Measurements from ENCODE around the gene PRKN.

The PRKN gene

DNA sequence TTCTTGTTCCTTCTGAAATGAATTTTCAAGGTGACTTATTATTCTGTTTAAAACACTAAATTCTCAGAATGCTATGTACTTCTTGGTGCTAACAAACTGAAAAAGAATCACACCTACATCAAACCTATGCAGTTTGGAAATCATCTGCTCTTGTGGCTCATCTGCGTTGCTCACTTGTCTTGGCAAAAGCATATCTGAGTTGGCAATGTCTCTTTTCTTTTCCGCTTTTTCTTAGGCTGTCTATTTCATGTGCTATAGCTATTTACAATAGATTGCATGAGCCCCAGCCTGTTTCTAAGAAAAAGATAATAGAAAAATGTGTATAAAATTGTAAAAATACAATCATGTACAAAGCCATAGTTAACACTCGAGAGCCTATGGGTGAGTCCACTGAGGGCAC lies 1104.8 kb downstream of the PRKN start:
- Histone ChIP-seq H3K4me1 (ENCODE audit: control insufficient read depth, insufficient read depth, low read length) (no peaks in the 10 kb centered on the region), H3K36me3 (ENCODE audit: control insufficient read depth, insufficient read depth, low read length) (no peaks in the 10 kb centered on the region), H3K27ac (ENCODE audit: insufficient read depth, low read depth, low read length, poor library complexity, severe bottlenecking) (no peak overlapping the region), H3K27me3 (ENCODE audit: control insufficient read depth, insufficient read depth, low read length, poor library complexity, severe bottlenecking) (no peaks in the 10 kb centered on the region), H3K4me3 (ENCODE audit: insufficient read depth, low read depth, low read length) (no peak overlapping the region), H3K9me3 (ENCODE audit: control insufficient read depth, low read length) (no peaks in the 10 kb centered on the region)
- 83 to 97% methylated on average over 3 of the region's 3 CpGs for WGBS, 2 experiments

DNA sequence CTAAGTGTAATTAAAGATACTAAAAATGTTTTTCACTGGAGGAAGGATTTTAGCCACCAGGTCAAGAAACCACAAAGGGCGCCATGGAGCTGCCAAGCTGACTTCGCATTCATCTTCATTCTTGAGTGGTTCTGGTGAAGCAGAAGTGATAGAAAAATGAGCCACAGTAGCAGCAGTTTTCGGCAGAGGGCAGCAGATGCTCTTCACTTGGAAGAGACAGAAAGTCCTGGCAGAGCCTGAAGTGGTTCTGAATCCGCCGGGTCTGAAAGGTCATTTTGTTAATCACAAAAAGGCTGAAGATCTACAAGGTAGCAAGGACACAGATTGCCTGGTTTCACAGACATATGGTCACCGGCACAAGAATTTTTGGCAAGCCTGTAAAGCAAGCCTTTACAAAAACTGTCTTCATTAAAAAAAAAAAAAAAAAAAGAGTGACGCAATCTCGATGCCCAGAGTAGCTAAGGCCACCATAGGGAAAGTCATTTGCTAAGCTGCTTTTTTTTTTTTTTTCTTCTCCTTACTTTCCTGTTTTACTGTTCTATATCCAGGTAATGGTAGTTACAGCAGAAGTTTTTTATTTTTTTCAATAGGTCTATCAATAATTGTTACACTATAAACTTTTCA lies 1108.6 kb downstream of the PRKN start:
- Histone ChIP-seq H3K9me3 (ENCODE audit: control insufficient read depth, low read length) (no peaks in the 10 kb centered on the region), H3K36me3 (ENCODE audit: control insufficient read depth, insufficient read depth, low read length) (no peaks in the 10 kb centered on the region), H3K27me3 (ENCODE audit: control insufficient read depth, insufficient read depth, low read length, poor library complexity, severe bottlenecking) (no peaks in the 10 kb centered on the region), H3K4me3 (ENCODE audit: insufficient read depth, low read depth, low read length) (no peak overlapping the region), H3K4me1 (ENCODE audit: control insufficient read depth, insufficient read depth, low read length) (no peaks in the 10 kb centered on the region), H3K27ac (ENCODE audit: insufficient read depth, low read depth, low read length, poor library complexity, severe bottlenecking) (no peak overlapping the region)
- 52 to 58% methylated on average over 6 to 7 of the region's 8 CpGs for WGBS, 2 experiments

DNA sequence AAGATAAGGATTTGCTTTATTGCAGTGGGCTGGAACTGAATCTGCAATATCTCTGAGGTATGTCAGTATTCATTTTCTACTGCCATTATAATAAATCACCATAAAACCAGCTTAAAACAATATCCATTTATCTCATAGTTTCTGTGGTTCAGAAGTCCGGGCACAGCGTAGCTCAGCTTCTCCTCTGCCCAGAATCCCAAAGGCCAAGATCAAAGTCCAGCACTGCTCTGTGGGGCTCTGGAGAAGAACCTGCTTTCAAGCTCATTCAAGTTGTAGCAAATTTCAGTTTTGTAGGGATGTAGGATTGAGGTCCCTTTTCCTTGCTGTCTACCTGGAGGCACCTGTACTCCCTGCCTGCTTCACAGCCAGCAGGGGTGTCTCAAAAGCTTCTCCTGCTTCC lies 1113.9 kb downstream of the PRKN start:
- no peak overlapping the region for H3K27ac ChIP-seq (ENCODE audit: insufficient read depth, low read depth, low read length, poor library complexity, severe bottlenecking)
- H3K4me3 ChIP-seq (ENCODE audit: insufficient read depth, low read depth, low read length), result no peak overlapping the region
- no peaks in the 10 kb centered on the region for H3K36me3 ChIP-seq (ENCODE audit: control insufficient read depth, insufficient read depth, low read length)
- H3K27me3 ChIP-seq (ENCODE audit: control insufficient read depth, insufficient read depth, low read length, poor library complexity, severe bottlenecking), result no peaks in the 10 kb centered on the region
- no peaks in the 10 kb centered on the region for H3K9me3 ChIP-seq (ENCODE audit: control insufficient read depth, low read length)
- 95 to 100% methylated on average over 2 of the region's 2 CpGs for WGBS, 2 experiments
- no peaks in the 10 kb centered on the region for H3K4me1 ChIP-seq (ENCODE audit: control insufficient read depth, insufficient read depth, low read length)

DNA sequence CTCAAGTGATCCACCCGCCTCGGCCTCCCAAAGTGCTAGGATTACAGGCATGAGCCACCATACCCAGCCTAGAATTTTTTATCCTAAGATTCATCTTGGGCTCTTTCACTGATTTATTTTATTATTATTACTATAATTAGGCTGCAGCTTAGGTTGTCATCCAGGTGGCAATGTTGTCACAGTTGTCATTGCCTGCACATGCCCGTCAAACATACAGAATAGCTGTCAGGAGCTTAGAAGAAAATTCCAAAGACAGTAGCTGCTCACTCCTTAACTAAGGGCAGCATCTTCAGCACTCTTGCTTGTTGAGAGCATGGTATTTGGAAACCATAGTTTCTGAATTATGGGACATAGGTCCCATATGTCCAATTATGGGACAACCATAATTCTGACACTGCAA lies 1118.8 kb downstream of the PRKN start:
- no peaks in the 10 kb centered on the region for H3K9me3 ChIP-seq (ENCODE audit: control insufficient read depth, low read length)
- H3K4me3 ChIP-seq (ENCODE audit: insufficient read depth, low read depth, low read length), result no peak overlapping the region
- no peaks in the 10 kb centered on the region for H3K36me3 ChIP-seq (ENCODE audit: control insufficient read depth, insufficient read depth, low read length)
- H3K27ac ChIP-seq (ENCODE audit: insufficient read depth, low read depth, low read length, poor library complexity, severe bottlenecking), result no peak overlapping the region
- no peaks in the 10 kb centered on the region for H3K27me3 ChIP-seq (ENCODE audit: control insufficient read depth, insufficient read depth, low read length, poor library complexity, severe bottlenecking)
- H3K4me1 ChIP-seq (ENCODE audit: control insufficient read depth, insufficient read depth, low read length), result peaks cover 9% of the 10 kb centered on the region
- WGBS, 2 experiments, result 90 to 98% methylated on average over 3 of the region's 3 CpGs

DNA sequence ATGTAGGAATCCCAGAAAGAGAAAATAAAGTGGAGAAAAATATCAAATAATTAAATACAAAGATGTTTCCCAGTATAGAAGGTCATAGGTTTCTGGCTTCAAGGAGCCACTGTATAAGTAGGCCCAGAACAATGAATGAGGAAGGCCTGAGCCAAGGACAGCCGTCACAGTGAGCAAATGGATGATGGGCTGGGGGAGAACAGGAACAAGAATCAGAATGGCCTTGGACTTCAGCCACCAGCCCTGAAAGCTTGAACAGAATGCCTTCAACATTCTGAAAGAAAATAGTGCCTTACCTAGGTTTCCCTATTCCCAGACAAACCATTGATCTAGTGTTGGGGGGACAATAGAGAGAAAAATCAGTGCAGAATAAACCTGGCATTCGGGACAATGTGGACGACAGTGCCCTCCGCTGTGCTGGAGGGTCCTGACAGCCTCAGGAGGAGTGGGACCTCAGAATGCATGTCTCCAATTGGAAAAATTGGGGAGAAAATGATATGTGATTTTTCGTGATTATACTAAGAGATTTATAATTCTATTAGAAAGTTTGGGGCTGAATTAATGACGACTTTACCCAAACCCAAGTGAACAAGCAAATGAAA lies 1119.8 kb downstream of the PRKN start:
- no peaks in the 10 kb centered on the region for H3K27me3 ChIP-seq (ENCODE audit: control insufficient read depth, insufficient read depth, low read length, poor library complexity, severe bottlenecking)
- no peak overlapping the region for H3K4me3 ChIP-seq (ENCODE audit: insufficient read depth, low read depth, low read length)
- H3K4me1 ChIP-seq (ENCODE audit: control insufficient read depth, insufficient read depth, low read length), result peaks cover 9% of the 10 kb centered on the region
- no peaks in the 10 kb centered on the region for H3K9me3 ChIP-seq (ENCODE audit: control insufficient read depth, low read length)
- no peaks in the 10 kb centered on the region for H3K36me3 ChIP-seq (ENCODE audit: control insufficient read depth, insufficient read depth, low read length)
- 96 to 98% methylated on average over 5 of the region's 6 CpGs for WGBS, 2 experiments
- no peak overlapping the region for H3K27ac ChIP-seq (ENCODE audit: insufficient read depth, low read depth, low read length, poor library complexity, severe bottlenecking)

DNA sequence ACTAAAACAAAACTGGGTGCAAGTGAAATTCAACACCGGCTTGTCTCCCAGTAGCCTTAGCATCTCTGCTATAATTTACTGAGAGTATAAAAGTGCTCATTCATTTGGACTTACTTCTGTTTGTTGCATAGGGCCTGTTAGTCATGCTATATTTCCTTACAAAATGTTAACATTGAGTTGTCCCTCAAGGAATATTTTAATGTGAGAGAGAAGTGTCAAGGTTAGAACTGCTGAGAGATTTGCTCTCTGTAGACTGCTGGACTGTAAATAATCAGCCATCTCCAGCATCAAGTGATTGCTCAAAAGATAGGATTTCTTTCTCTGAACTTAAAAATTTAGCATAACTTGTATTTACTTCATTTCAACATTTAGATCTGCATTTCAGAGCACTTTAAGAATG lies 1125.2 kb downstream of the PRKN start:
- Histone ChIP-seq H3K4me1 (ENCODE audit: control insufficient read depth, insufficient read depth, low read length) (peaks cover 9% of the 10 kb centered on the region), H3K36me3 (ENCODE audit: control insufficient read depth, insufficient read depth, low read length) (no peaks in the 10 kb centered on the region), H3K9me3 (ENCODE audit: control insufficient read depth, low read length) (no peaks in the 10 kb centered on the region), H3K27ac (ENCODE audit: insufficient read depth, low read depth, low read length, poor library complexity, severe bottlenecking) (no peak overlapping the region), H3K4me3 (ENCODE audit: insufficient read depth, low read depth, low read length) (no peak overlapping the region), H3K27me3 (ENCODE audit: control insufficient read depth, insufficient read depth, low read length, poor library complexity, severe bottlenecking) (no peaks in the 10 kb centered on the region)
- WGBS, 2 experiments, result 86 to 92% methylated on average over 1 of the region's 1 CpG

DNA sequence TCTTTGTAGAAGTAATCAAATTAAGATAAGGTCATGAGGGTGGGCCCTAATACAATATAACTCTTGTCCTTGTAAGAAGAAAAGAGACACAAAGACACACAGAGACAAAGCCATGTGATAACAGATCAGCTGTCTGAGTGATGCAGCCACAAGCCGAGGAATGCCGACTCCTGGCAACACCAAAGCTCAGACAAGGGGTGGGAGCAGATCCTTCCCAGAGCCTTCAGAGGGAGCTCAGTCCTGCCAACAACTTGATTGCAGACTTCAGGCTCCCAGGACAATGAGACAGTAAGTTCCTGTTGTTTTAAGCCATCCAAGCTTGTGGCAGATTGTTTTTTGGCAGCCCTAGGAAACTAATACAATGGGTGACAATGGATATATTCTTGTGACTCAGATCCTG lies 1128.7 kb downstream of the PRKN start:
- Histone ChIP-seq H3K4me1 (ENCODE audit: control insufficient read depth, insufficient read depth, low read length) (no peaks in the 10 kb centered on the region), H3K9me3 (ENCODE audit: control insufficient read depth, low read length) (no peaks in the 10 kb centered on the region), H3K36me3 (ENCODE audit: control insufficient read depth, insufficient read depth, low read length) (no peaks in the 10 kb centered on the region), H3K4me3 (ENCODE audit: insufficient read depth, low read depth, low read length) (no peak overlapping the region), H3K27me3 (ENCODE audit: control insufficient read depth, insufficient read depth, low read length, poor library complexity, severe bottlenecking) (no peaks in the 10 kb centered on the region), H3K27ac (ENCODE audit: insufficient read depth, low read depth, low read length, poor library complexity, severe bottlenecking) (no peak overlapping the region)
- WGBS, 2 experiments, result 89 to 93% methylated on average over 2 of the region's 2 CpGs

DNA sequence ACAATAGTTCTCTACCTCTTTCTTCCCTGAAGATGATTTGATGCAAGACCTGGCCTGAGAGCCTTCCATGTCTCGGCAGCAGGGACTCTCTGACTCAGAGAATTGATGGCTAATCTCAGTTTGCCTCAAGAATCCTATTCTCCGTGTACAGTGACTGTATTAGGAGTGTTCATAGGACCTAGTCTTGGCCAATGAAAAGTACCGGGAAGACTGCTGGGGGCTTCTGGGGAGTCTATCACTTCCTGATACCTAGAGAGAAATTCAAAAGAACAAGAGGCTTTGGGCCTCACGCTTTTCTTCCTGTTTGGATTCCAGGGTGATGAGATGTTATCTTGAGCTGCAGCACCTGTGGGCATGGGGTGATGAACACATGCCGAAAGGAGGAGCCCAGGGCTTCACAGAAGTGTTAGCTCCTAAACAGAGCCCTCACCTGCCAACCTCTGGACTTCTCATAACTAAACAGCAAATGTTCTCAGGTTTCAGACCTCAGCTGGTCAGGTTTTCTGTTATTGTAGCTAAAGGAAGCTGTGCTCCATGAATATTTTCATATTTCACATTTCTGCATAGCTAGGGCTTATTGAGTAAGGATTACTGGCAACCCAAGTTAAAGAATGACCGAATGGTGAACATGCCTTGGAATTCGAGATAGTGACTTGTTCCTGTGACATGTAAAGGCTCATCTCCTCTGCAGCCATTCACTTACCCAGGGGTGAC lies 1130.6 kb downstream of the PRKN start:
- H3K4me1 ChIP-seq (ENCODE audit: control insufficient read depth, insufficient read depth, low read length), result no peaks in the 10 kb centered on the region
- no peak overlapping the region for H3K4me3 ChIP-seq (ENCODE audit: insufficient read depth, low read depth, low read length)
- H3K27me3 ChIP-seq (ENCODE audit: control insufficient read depth, insufficient read depth, low read length, poor library complexity, severe bottlenecking), result no peaks in the 10 kb centered on the region
- no peaks in the 10 kb centered on the region for H3K9me3 ChIP-seq (ENCODE audit: control insufficient read depth, low read length)
- WGBS, 2 experiments, result 93 to 96% methylated on average over 7 of the region's 7 CpGs
- H3K27ac ChIP-seq (ENCODE audit: insufficient read depth, low read depth, low read length, poor library complexity, severe bottlenecking), result no peak overlapping the region
- H3K36me3 ChIP-seq (ENCODE audit: control insufficient read depth, insufficient read depth, low read length), result no peaks in the 10 kb centered on the region

DNA sequence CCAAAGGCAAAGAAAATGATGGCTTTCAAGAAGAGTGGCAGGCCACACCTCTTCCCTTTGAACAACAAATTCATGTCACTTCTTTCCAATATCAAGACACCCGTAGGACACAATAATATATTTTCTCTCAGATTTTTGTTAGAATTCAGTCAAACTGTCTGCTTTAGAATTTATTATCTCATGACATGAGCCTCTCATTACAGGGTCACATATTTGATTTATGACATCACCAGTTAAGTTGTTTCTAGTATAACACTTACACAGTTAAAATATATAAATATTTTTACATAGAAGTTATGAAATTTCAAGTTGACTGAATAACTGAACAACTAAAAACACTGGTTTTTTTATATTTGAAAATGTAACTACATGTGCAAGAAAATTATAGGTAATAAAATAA lies 1133.2 kb downstream of the PRKN start:
- WGBS, 2 experiments, result 84 to 94% methylated on average over 1 of the region's 1 CpG
- no peaks in the 10 kb centered on the region for H3K9me3 ChIP-seq (ENCODE audit: control insufficient read depth, low read length)
- no peaks in the 10 kb centered on the region for H3K27me3 ChIP-seq (ENCODE audit: control insufficient read depth, insufficient read depth, low read length, poor library complexity, severe bottlenecking)
- H3K27ac ChIP-seq (ENCODE audit: insufficient read depth, low read depth, low read length, poor library complexity, severe bottlenecking), result no peak overlapping the region
- H3K4me1 ChIP-seq (ENCODE audit: control insufficient read depth, insufficient read depth, low read length), result no peaks in the 10 kb centered on the region
- no peaks in the 10 kb centered on the region for H3K36me3 ChIP-seq (ENCODE audit: control insufficient read depth, insufficient read depth, low read length)
- no peak overlapping the region for H3K4me3 ChIP-seq (ENCODE audit: insufficient read depth, low read depth, low read length)

DNA sequence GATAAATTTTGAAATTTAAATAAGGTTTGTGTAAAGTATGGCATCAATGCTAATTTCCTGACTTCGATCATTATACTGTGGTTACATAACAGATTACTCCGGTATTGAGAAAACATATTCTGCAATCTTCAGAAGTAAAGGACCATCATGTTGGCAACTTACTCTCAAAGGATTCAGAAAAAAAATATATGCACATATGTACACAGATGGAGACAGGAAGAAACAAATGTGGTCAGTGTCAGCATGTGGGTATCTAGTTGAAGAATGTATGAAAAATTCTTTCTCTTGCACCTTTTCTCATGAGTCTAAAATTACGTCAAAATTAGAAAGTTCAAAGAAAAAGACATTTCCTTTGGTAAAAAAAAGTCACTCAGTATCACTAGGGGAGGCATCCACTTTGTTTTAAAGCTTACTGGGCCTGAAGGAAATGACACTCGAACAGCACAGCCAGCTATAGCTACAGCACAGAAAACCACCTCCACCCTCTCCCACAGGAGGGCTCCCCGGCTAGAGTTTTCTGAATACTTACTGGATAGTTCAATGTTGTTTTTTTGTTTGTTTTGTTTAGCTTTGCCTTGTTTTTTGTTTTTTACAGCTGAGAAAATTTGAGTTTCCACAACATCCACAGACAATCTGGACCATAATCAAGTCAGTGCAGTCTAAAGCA lies 1136.5 kb downstream of the PRKN start:
- 69 to 83% methylated on average over 3 to 4 of the region's 5 CpGs for WGBS, 2 experiments
- H3K9me3 ChIP-seq (ENCODE audit: control insufficient read depth, low read length), result no peaks in the 10 kb centered on the region
- no peaks in the 10 kb centered on the region for H3K4me1 ChIP-seq (ENCODE audit: control insufficient read depth, insufficient read depth, low read length)
- no peaks in the 10 kb centered on the region for H3K27me3 ChIP-seq (ENCODE audit: control insufficient read depth, insufficient read depth, low read length, poor library complexity, severe bottlenecking)
- no peak overlapping the region for H3K27ac ChIP-seq (ENCODE audit: insufficient read depth, low read depth, low read length, poor library complexity, severe bottlenecking)
- H3K36me3 ChIP-seq (ENCODE audit: control insufficient read depth, insufficient read depth, low read length), result no peaks in the 10 kb centered on the region
- no peak overlapping the region for H3K4me3 ChIP-seq (ENCODE audit: insufficient read depth, low read depth, low read length)
